Left lung (tissue), 10 donors: ENCODE measurements around the gene DCP2. TPM values are rescaled to one million over a fixed set of nuclear protein-coding genes. Genes with fewer than 3 reads are reported as not detected.
A peak's percentile ranks its signal among the peaks of the same experiment; 100 is the strongest.

Source experiments
- ATAC-seq: fragments of 200-7000 bp; cut with Tn5 transposase; one replicate; pipeline ENCODE4 v1.9.1; 2020; ENCODE audit warnings: moderate library complexity
- DNase-seq, 4 donors: peaks; one replicate each; pipeline ENCODE4 v3.0.0-alpha.2; 2013 to 2020
- H3K27ac ChIP-seq, 2 donors: fragments of 200-600 bp; sonication (generic) in 1 of 2; one replicate each; pipeline versions ENCODE4 v1.5.0 to v1.8.0; 2020 to 2021
- H3K27me3 ChIP-seq, 2 donors: fragments of 200-600 bp; sonication (generic) in 1 of 2; one replicate each; pipeline versions ENCODE4 v1.5.0 to v1.8.0; 2020 to 2021
- H3K36me3 ChIP-seq, 2 donors: fragments of 200-600 bp; sonication (generic) in 1 of 2; one replicate each; pipeline versions ENCODE4 v1.5.0 to v1.8.0; 2020 to 2021
- H3K4me1 ChIP-seq, 2 donors: fragments of 200-600 bp; one replicate each; pipeline ENCODE4 v1.8.0; 2021
- H3K4me3 ChIP-seq, 2 donors: fragments of 200-600 bp; sonication (generic) in 1 of 2; one replicate each; pipeline versions ENCODE4 v1.5.0 to v1.8.0; 2020 to 2021; ENCODE audit warnings: mild to moderate bottlenecking in 1 of 2
- H3K9me3 ChIP-seq, 2 donors: fragments of 200-600 bp; sonication (generic) in 1 of 2; one replicate each; pipeline versions ENCODE4 v1.5.0 to v1.8.0; 2020 to 2021
- CTCF ChIP-seq, 2 donors: fragments of 200-600 bp; sonication (generic) in 1 of 2; IDR thresholded peaks; one replicate each; pipeline versions ENCODE4 v1.5.0 to v1.8.0; 2021; ENCODE audit warnings: antibody characterized with exemption in 2 of 2
- intact Hi-C, 2 donors: fragments of 100-400 bp; cut with DNase I; formaldehyde crosslinking; loops; one replicate each; pipeline versions ENCODE4 v1.11.2 to v1.14.2; 2022
- polyA plus RNA-seq, 6 donors: library from polyadenylated mRNA; unstranded; fragments of 120-200 nt; gene quantifications; one replicate each; pipeline ENCODE4 v1.2.1, GENCODE V29; 2013; ENCODE audit not compliant: insufficient read length in 6 of 6
- total RNA-seq, 2 donors: library from RNA; stranded (reverse); fragmentation: NEBNext Ultra II Directional; extraction: Animal tissue kit (Norgen Biotek cat#: 25700); gene quantifications; one replicate each; pipeline ENCODE4 v1.2.1, GENCODE V29; 2021
- donor health status: DM: no; HTN: yes; CAD: no.
- donor health status: DM: no; HTN: no; CAD: no.

DCP2 gene
- total and polyA plus RNA-seq, 8 donors: 30.1 to 72.4 (median 38.0) TPM

- Histone ChIP-seq H3K27me3 (no peaks in the 10 kb centered on the region), H3K27ac (no peak overlapping the region), H3K36me3 (no peaks in the 10 kb centered on the region), H3K4me3 (no peak overlapping the region), H3K9me3 (no peaks in the 10 kb centered on the region), H3K4me1 (peaks cover 15 to 26% of the 10 kb centered on the region in 2 donors)
- DNase-seq: no peak
- intact Hi-C loops: no loop called here
- no peak for ATAC-seq
- TF ChIP-seq CTCF (IDR thresholded peaks at IDR 0.05): no peak
Observed at GRCh38 chr5:112974901-112975300, 1.7 kb upstream of the DCP2 start.

- Histone ChIP-seq H3K27ac (peak overlapping the region; percentile 94 to 99), H3K27me3 (no peaks in the 10 kb centered on the region), H3K4me1 (peaks cover 15 to 36% of the 10 kb centered on the region in 2 donors), H3K36me3 (no peaks in the 10 kb centered on the region), H3K4me3 (peak overlapping the region; percentile 91 to 92), H3K9me3 (no peaks in the 10 kb centered on the region)
- TF ChIP-seq CTCF (IDR thresholded peaks at IDR 0.05): no peak
- ATAC-seq: no peak
- intact Hi-C loops: no loop called here
- no peak for DNase-seq
Observed at GRCh38 chr5:112975721-112976431, 722 bp upstream of the DCP2 start.

DNA sequence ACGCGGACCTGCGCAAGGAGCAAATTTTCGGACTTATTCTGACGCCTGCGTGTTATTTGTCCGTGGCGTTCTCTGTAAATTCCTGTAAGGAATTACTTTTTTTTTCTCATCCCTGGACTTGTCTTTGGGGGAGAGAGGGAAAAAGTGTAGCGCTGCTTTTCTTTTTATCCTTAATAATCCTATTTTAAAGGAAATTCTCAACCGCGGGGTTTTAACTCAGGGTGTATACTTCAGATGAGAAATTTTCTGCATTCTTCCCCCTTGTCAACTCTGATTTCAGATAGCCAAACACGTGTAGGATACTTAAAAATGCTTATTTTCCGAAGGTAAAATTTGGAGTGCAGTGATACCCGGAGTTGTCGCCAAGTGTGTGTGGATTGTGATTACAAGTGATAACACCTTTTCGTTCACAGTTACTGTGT lies 853 bp downstream of the DCP2 start:
- Histone ChIP-seq H3K9me3 (no peaks in the 10 kb centered on the region), H3K4me3 (peak overlapping the region; percentile 91 to 92), H3K36me3 (peaks cover 0 to 6% of the 10 kb centered on the region in 2 donors), H3K4me1 (peaks cover 15 to 46% of the 10 kb centered on the region in 2 donors), H3K27me3 (no peaks in the 10 kb centered on the region), H3K27ac (peak overlapping the region; percentile 94 to 99)
- no peak for TF ChIP-seq CTCF (IDR thresholded peaks at IDR 0.05)
- peak; percentile 3 for ATAC-seq
- intact Hi-C loops: no loop called here
- DNase-seq: no peak

DNA sequence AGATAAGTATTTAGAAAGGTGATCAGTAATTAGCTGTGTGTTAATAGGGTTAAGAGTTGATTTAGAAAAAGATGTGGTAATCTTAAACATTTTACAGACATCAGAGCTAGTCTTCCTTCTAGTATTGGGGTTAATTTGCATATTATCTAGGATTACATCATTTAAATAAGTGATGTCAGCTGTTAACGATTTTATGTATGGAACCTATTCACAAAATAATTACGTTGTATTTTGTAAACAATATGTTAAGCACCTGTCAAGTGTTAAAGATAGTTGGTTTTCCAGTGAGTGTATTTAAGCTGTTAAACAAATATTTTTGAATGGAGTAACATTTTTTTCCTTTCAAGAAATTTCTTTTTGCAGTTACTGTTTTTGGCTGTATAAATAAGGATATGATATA lies 2.2 kb downstream of the DCP2 start:
- no peak for TF ChIP-seq CTCF (IDR thresholded peaks at IDR 0.05)
- no peak for DNase-seq
- ATAC-seq: no peak
- H3K27me3 ChIP-seq: no peaks in the 10 kb centered on the region
- no peak overlapping the region for H3K27ac ChIP-seq
- H3K4me3 ChIP-seq: no peak overlapping the region
- intact Hi-C loops: no loop called here
- H3K36me3 ChIP-seq: peaks cover 0 to 6% of the 10 kb centered on the region in 2 donors
- H3K4me1 ChIP-seq: peaks cover 15 to 49% of the 10 kb centered on the region in 2 donors
- H3K9me3 ChIP-seq: no peaks in the 10 kb centered on the region

DNA sequence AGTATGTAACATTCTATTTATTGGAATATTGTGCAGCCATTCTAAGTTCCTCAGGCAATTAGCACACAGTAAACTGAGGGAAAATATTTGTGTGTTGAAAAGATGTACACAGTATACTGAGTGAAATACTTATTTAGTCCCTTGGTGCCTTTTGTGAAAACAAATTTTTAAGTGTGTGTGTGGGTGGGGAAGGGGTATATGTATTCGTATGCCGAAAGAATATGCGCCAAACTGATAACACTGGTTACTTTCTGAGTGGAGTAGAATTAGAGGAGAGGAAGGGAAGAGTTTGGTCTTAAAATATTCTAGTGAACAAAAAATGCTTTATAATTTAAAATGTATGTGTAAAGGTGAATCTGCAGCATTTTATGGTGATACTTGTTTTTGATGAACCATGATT lies 3.1 kb downstream of the DCP2 start:
- no peak for TF ChIP-seq CTCF (IDR thresholded peaks at IDR 0.05)
- Histone ChIP-seq H3K9me3 (no peaks in the 10 kb centered on the region), H3K4me3 (no peak overlapping the region), H3K4me1 (peaks cover 15 to 50% of the 10 kb centered on the region in 2 donors), H3K27ac (no peak overlapping the region), H3K36me3 (peaks cover 0 to 6% of the 10 kb centered on the region in 2 donors), H3K27me3 (no peaks in the 10 kb centered on the region)
- DNase-seq: no peak
- intact Hi-C loops: no loop called here
- no peak for ATAC-seq
